Activated CD4-positive, alpha-beta T cell treated with anti-CD3 and anti-CD28 coated beads for 36 hours (primary cell): ENCODE results near the gene RHOBTB3. TPM values are rescaled to one million over a fixed set of nuclear protein-coding genes. Genes with fewer than 3 reads are reported as not detected.

Source experiments
- ATAC-seq: fragments of 200-7000 bp; cut with Tn5 transposase; one replicate; pipeline ENCODE4 v1.10.0; 2021; ENCODE audit warnings: mild to moderate bottlenecking, moderate library complexity
- CTCF ChIA-PET: fragments of 350-600 bp; sonication (Branson Sonifier 250); formaldehyde crosslinking; loops from one replicate; lab custom pipeline; 2021; ENCODE audit warnings: antibody characterized with exemption; lab: Charles Lee
- POLR2A ChIA-PET: fragments of 350-600 bp; sonication (Branson Sonifier 250); formaldehyde crosslinking; loops from one replicate; lab custom pipeline; 2021; ENCODE audit warnings: antibody characterized with exemption, inconsistent platforms; lab: Charles Lee
- DNase-seq: peaks from one replicate; pipeline ENCODE4 v3.0.0-alpha.2; 2020
- H3K27ac Mint-ChIP-seq: one replicate; pipeline ENCODE4 v1.8.0; 2021; ENCODE audit warnings: mixed read lengths
- H3K27me3 Mint-ChIP-seq: one replicate; pipeline ENCODE4 v1.8.0; 2021; ENCODE audit warnings: mixed read lengths
- H3K36me3 Mint-ChIP-seq: one replicate; pipeline ENCODE4 v1.8.0; 2021; ENCODE audit warnings: low read depth, mixed read lengths
- H3K4me1 Mint-ChIP-seq: one replicate; pipeline ENCODE4 v1.8.0; 2021; ENCODE audit warnings: mixed read lengths
- H3K4me3 Mint-ChIP-seq: one replicate; pipeline ENCODE4 v1.8.0; 2021; ENCODE audit warnings: mild to moderate bottlenecking, moderate library complexity, mixed read lengths
- H3K9me3 Mint-ChIP-seq: one replicate; pipeline ENCODE4 v1.8.0; 2021; ENCODE audit warnings: low read depth, mixed read lengths
- intact Hi-C, 2 experiments: fragments of 100-400 bp; cut with DNase I in 1 of 2; cut with micrococcal nuclease in 1 of 2; formaldehyde crosslinking; loops; one replicate each; pipeline versions ENCODE4 v1.14.2 to v1.15.1; 2022 to 2024; cut with DNase I, micrococcal nuclease
- total RNA-seq, 2 experiments: library from RNA; stranded (reverse); gene quantifications; one replicate each; pipeline ENCODE4 v1.2.3, GENCODE V29; 2021

RHOBTB3 gene
- total RNA-seq, 2 experiments from 2014 or later: 3.3 to 3.5 TPM

DNA sequence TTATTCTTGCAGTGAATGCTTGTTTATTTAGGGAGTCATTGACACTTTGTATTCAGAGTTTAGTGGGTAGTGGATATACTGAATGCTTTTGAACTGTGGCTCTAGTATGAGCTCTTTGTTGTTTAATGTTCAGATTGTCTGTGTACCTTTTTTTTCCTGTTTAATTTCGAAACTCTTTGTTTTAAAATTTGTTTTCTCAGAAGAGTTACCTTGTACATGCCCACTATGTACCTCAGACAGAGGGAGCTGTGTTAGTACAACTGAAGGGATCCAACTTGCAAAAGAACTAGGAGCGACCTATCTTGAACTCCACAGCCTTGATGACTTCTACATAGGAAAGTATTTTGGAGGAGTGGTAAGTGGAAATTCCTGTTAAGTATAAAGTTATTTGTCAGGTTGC lies 17.0 kb downstream of the RHOBTB3 start:
- Mint-ChIP-seq H3K27ac (no peak overlapping the region), H3K4me1 (peaks cover 13% of the 10 kb centered on the region), H3K27me3 (no peaks in the 10 kb centered on the region), H3K36me3 (no peaks in the 10 kb centered on the region), H3K9me3 (no peaks in the 10 kb centered on the region), H3K4me3 (no peak overlapping the region)
- intact Hi-C loops: loop anchor here in 1 of 2 experiments (5.0 kb wide), 1 partner anchor 1131 kb away; the partner anchor contains the start of genes KIAA0825 and SLF1
- DNase-seq (no peak), ATAC-seq (no peak)
- CTCF ChIA-PET: interaction anchor here (1.3 kb wide), 1 partner anchor 10 kb away, joined by 4 read pairs; no protein-coding TSS in a partner anchor
- POLR2A ChIA-PET: interaction anchor here (0.7 kb wide), 1 partner anchor 65 kb away, joined by 4 read pairs; no protein-coding TSS in a partner anchor

DNA sequence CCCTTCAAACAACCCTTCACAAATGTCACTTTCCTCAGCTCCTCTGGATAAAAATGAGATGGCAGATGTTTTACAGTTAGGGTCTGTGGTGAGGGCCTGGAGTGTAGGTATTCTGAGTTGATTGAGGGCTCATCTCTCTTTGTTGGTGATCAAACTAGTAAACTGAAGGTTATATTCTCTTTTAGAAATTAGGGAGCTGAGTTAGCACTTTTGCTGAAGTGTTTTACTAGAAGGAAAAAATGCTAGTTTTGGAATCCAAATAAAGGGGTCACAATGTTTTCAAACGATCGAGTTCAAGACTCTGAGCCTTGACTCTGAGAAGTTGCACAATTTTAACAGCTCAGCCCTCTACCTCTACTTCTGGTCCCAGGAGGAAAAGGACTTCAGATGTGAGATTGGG lies 23.4 kb downstream of the RHOBTB3 start:
- H3K4me1 Mint-ChIP-seq: peaks cover 2% of the 10 kb centered on the region
- POLR2A ChIA-PET: no interaction called here
- intact Hi-C loops: no loop called here
- H3K27ac Mint-ChIP-seq: no peak overlapping the region
- CTCF ChIA-PET: interaction anchor here (0.9 kb wide), 1 partner anchor 13 kb away, joined by 3 read pairs; no protein-coding TSS in a partner anchor
- no peaks in the 10 kb centered on the region for H3K36me3 Mint-ChIP-seq
- DNase-seq (no peak), ATAC-seq (no peak)
- no peak overlapping the region for H3K4me3 Mint-ChIP-seq
- H3K9me3 Mint-ChIP-seq: no peaks in the 10 kb centered on the region
- no peaks in the 10 kb centered on the region for H3K27me3 Mint-ChIP-seq

DNA sequence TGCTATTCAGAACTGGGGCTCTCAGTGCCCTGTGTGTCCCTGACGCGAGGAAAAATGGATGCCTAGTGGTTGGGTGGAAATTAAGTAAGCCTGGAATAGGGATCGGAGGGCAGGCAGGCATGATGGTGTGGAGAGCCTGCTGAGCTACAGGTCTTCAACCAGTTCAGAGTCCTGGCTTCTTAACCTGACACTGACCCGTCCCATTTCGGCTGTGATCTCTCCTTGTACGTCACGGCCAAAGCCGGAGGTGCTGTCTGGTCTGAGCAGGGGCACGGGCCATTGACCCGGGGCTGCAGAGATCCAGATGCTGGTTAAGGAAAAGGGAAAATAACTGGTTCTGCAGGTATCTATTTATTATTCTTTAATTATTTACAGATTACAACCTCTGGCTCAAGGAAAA lies 27.9 kb downstream of the RHOBTB3 start:
- POLR2A ChIA-PET: no interaction called here
- no peaks in the 10 kb centered on the region for H3K36me3 Mint-ChIP-seq
- no peaks in the 10 kb centered on the region for H3K27me3 Mint-ChIP-seq
- H3K9me3 Mint-ChIP-seq: no peaks in the 10 kb centered on the region
- no peak overlapping the region for H3K27ac Mint-ChIP-seq
- H3K4me1 Mint-ChIP-seq: peaks cover 27% of the 10 kb centered on the region
- H3K4me3 Mint-ChIP-seq: no peak overlapping the region
- intact Hi-C loops: no loop called here
- CTCF ChIA-PET: interaction anchor here (0.6 to 1.6 kb wide), 5 partner anchors 10 to 791 kb away, joined by 3 to 6 read pairs (median 4); no protein-coding TSS in a partner anchor
- no peak for DNase-seq
- ATAC-seq: no peak

DNA sequence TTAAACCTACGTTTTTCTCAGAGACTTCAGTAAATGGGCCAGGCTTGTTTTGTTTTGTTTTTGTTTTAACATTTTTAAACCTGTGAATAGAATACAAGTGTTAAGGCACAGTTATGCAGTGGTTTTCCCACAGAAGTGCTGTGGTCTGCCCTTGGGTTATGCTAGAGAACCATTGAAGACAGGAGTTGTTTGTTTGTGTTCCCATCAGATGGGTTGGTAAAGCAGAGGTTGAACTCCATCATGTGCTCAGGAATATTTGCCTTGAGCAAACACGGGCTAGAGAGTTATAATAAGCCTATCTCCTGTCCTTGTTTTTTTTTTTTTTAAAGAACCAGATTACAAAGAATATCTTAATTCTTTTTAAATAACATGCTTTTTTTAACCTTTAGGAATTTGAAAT lies 28.5 kb downstream of the RHOBTB3 start:
- H3K36me3 Mint-ChIP-seq: no peaks in the 10 kb centered on the region
- peaks cover 27% of the 10 kb centered on the region for H3K4me1 Mint-ChIP-seq
- H3K4me3 Mint-ChIP-seq: no peak overlapping the region
- ChIA-PET CTCF (interaction anchor here (0.7 to 1.6 kb wide), 7 partner anchors 9 to 1158 kb away, joined by 3 to 6 read pairs (median 4); no protein-coding TSS in a partner anchor), POLR2A (interaction anchor here (0.6 kb wide), 1 partner anchor 75 kb away, joined by 3 read pairs; no protein-coding TSS in a partner anchor)
- DNase-seq (no peak), ATAC-seq (no peak)
- intact Hi-C loops: loop anchor here (1.0 to 5.0 kb wide), 6 partner anchors 27 to 113 kb away; partner anchors contain the start of gene RFESD (in 2 of the 2)
- H3K9me3 Mint-ChIP-seq: no peaks in the 10 kb centered on the region
- H3K27me3 Mint-ChIP-seq: no peaks in the 10 kb centered on the region
- no peak overlapping the region for H3K27ac Mint-ChIP-seq

DNA sequence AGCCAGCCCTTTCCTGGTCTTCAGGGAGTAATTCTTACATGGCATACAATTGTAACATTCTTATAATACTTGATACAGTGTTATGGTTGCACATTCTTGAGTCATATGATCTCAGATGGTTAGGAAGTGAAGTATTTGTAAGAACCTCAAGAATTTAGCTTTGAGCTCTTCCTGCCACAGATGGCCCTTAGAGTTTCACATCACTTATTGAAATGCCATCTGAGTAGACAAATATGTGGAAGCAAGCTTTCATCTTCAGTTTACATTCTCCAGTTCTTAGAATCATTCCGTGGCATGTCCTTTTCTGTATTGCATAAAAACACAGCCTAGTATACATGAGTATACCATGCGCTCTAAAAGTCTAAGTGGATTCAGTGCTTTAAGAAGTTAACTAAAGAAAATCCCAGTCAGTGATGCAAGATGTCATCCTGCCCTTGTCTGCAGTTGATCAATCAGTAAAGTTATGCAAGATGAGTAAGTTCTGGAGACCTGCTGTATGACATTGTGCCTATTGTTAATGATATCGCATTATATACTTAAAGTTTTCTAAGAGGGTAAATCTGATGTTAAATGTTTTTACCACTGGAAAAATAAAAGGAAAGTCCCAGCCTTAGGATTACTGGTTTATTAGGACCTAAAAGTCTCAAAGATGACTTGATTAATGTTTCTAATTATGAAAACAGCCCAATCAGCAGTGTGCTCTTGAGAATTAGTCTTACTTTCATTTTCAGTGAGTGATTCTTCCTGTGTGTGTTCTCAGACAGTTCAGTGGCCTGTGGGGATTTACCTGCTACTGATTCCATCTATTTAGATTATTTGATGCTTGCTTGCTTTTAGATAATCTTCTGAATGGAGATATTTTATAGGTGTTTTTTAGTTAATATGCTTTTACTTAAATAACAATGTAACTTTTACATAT lies 29.4 kb downstream of the RHOBTB3 start:
- CTCF ChIA-PET: interaction anchor here (0.7 to 1.6 kb wide), 6 partner anchors 8 to 1157 kb away, joined by 3 to 6 read pairs (median 4); no protein-coding TSS in a partner anchor
- H3K36me3 Mint-ChIP-seq: no peaks in the 10 kb centered on the region
- peak overlapping the region; percentile 69 for H3K27ac Mint-ChIP-seq
- peak overlapping the region; percentile 52 for H3K4me3 Mint-ChIP-seq
- DNase-seq (peak; percentile 29), ATAC-seq (peak; percentile 91)
- H3K4me1 Mint-ChIP-seq: peaks cover 27% of the 10 kb centered on the region
- intact Hi-C loops: loop anchor here (1.0 to 5.0 kb wide), 6 partner anchors 28 to 114 kb away; partner anchors contain the start of gene RFESD (in 2 of the 2)
- POLR2A ChIA-PET: interaction anchor here (0.6 kb wide), 1 partner anchor 75 kb away, joined by 3 read pairs; no protein-coding TSS in a partner anchor
- H3K9me3 Mint-ChIP-seq: no peaks in the 10 kb centered on the region
- H3K27me3 Mint-ChIP-seq: no peaks in the 10 kb centered on the region

DNA sequence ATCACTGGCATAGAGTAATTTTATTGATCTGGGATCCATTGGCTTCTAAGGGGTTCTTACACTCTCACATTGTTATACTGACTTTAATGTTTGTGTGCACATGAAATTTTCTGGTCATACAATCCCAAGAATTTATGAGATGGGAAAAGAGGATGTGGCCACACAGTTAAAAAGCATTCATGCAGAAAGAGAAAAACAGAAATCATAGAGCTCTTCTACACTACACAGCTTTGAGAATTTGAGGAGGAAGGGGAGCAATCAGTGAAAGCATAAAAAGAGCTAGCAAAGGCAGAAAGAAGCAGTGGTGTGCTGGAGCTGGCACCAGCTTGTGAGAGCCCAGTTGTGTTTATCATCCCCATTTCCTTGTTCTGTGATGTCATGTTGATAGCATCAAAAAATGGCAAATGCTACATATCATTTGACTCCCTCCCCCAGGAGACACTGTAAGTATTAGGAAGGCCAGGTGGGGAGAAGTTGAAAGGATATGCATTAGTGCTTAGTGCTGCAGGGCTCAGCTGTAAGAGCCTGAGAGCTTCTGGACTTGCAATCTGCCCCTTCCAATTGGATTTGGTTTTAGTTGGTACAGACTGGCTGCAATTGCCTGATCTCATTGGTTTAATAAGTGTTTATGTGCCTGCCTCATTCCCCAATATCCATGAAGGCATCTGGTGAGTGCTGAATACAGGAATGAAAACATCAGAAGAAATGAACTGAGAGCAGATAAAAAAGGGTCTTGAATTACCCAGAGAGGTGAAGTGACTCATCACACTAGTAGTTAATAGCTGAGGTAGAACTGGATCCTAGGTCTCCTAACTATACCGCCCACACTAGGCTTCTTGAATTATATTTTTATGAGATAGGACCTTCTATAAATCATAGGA lies 30.9 kb downstream of the RHOBTB3 start:
- no peaks in the 10 kb centered on the region for H3K36me3 Mint-ChIP-seq
- peaks cover 27% of the 10 kb centered on the region for H3K4me1 Mint-ChIP-seq
- ChIA-PET CTCF (interaction anchor here (0.6 to 2.4 kb wide), 3 partner anchors 9 to 98 kb away, joined by 4 to 11 read pairs (median 4); no protein-coding TSS in a partner anchor), POLR2A (interaction anchor here (0.6 kb wide), 1 partner anchor 100 kb away, joined by 3 read pairs; no protein-coding TSS in a partner anchor)
- no peaks in the 10 kb centered on the region for H3K27me3 Mint-ChIP-seq
- no peak overlapping the region for H3K27ac Mint-ChIP-seq
- no peaks in the 10 kb centered on the region for H3K9me3 Mint-ChIP-seq
- ATAC-seq (no peak), DNase-seq (no peak)
- intact Hi-C loops: loop anchor here (2.0 to 5.0 kb wide), 5 partner anchors 29 to 115 kb away; partner anchors contain the start of gene RFESD (in 2 of the 2)
- H3K4me3 Mint-ChIP-seq: no peak overlapping the region

DNA sequence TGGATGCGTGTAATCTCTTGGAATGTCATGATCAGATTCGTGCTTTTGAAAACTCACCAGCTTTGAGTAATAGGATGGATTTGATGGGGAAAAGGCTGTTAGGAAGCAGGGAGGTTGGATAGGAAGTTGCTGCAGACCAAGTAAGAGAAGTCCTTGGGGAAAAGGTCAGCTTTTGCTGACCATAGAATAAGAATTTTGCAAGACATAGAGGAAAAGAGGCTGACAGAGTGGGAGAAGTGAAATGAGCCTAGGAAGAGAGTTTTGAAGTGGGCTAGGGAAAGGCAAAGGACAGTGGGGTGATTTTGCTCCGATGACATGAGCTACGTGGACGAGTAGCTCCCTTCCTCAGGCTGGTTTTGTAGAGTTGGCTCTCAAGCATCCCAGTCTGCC lies 31.5 kb downstream of the RHOBTB3 start:
- Mint-ChIP-seq H3K36me3 (no peaks in the 10 kb centered on the region), H3K9me3 (no peaks in the 10 kb centered on the region), H3K4me1 (peaks cover 27% of the 10 kb centered on the region), H3K4me3 (no peak overlapping the region), H3K27me3 (no peaks in the 10 kb centered on the region), H3K27ac (no peak overlapping the region)
- no peak for DNase-seq
- POLR2A ChIA-PET: no interaction called here
- CTCF ChIA-PET: interaction anchor here (0.7 to 2.4 kb wide), 3 partner anchors 8 to 98 kb away, joined by 3 to 11 read pairs (median 4); no protein-coding TSS in a partner anchor
- no peak for ATAC-seq
- intact Hi-C loops: loop anchor here (5.0 kb wide), 1 partner anchor 100 kb away; no protein-coding TSS in a partner anchor

DNA sequence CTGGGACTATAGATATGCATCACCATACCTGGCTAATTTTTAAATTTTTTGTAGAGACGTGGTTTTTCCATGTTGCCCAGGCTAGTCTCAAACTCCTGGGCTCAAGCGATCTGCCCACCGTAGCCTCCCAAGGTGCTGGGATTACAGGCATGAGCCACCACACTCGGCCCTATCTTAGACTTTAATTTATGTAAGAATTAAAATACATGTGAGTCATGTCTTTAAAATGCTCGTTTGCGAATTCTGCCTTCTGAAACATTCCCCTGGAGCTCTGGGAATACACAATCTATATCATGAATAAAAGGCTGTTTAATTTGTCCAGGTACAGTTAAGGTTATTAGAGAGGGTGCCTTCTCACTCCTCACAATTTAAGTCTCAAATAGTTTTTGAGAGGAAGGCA lies 32.8 kb downstream of the RHOBTB3 start:
- H3K9me3 Mint-ChIP-seq: no peaks in the 10 kb centered on the region
- ChIA-PET CTCF (interaction anchor here (0.6 to 2.4 kb wide), 3 partner anchors 17 to 26 kb away, joined by 3 to 11 read pairs (median 4); no protein-coding TSS in a partner anchor), POLR2A (no interaction called here)
- no peaks in the 10 kb centered on the region for H3K27me3 Mint-ChIP-seq
- H3K4me3 Mint-ChIP-seq: no peak overlapping the region
- H3K27ac Mint-ChIP-seq: no peak overlapping the region
- ATAC-seq (no peak), DNase-seq (no peak)
- intact Hi-C loops: loop anchor here (5.0 kb wide), 1 partner anchor 102 kb away; no protein-coding TSS in a partner anchor
- peaks cover 27% of the 10 kb centered on the region for H3K4me1 Mint-ChIP-seq
- H3K36me3 Mint-ChIP-seq: no peaks in the 10 kb centered on the region

DNA sequence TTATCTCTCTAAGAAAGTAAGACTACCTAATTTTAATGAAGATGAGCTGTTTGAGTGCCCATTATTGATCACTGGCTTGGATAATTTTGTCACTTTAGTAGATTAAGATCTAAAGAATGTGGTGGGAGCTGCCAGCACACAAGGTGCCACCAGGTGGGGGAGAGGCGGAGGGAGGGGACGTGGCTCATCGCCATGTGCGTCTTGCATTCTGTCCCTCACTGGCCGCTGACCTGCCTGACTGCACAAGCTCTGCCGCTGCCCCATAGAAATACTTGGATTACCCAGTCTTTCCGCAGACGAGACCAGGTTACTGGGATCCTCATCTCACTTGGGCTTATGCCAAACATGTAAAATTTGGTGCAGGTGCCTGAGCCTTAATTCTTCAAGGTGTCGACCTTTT lies 37.6 kb downstream of the RHOBTB3 start:
- ChIA-PET CTCF (interaction anchor here (1.1 to 6.5 kb wide), 4 partner anchors 8 to 80 kb away, joined by 3 to 68 read pairs (median 4); no protein-coding TSS in a partner anchor), POLR2A (no interaction called here)
- no peaks in the 10 kb centered on the region for H3K36me3 Mint-ChIP-seq
- H3K27ac Mint-ChIP-seq: no peak overlapping the region
- ATAC-seq: no peak
- no peaks in the 10 kb centered on the region for H3K27me3 Mint-ChIP-seq
- no peaks in the 10 kb centered on the region for H3K9me3 Mint-ChIP-seq
- H3K4me3 Mint-ChIP-seq: no peak overlapping the region
- intact Hi-C loops: no loop called here
- H3K4me1 Mint-ChIP-seq: no peaks in the 10 kb centered on the region
- no peak for DNase-seq

DNA sequence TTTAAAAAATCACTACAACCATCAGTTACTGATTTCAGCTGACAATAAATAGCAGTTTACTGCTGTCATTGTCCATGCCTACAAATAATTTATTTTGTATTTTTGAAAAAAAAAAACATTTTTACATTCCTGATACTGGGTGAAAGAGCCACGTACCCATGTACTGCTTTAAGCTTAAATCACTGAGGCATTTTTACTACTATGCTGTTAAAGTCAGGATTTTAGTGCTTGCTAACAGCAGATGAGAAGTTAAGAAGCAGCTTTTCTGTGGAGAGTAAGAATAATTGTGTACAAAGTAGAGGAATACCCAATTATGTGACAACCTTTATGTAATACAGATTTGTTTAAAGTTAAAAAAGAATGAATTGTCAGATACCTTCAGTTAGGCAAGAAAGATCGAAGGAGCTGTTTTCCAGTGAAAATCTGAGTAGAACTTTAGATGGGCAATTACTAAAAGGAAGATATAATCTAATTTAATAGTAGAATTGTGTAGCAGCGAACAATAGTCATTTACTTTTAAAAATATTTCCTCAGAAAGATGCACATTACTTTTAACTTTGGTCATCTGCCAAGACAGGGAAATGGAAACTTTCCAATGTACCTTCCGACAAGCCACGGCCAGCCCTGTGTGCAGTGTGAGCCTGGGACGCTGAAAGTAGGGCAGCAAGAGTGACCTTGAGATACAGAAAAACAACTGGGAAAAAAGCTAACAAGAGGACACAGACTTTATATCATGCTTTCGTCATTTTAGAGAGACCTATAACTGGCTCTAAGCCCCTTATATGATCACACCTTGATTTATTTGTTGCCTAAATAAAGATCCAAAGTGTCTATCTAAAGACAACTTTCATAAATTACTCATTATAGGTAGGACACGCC lies 39.9 kb downstream of the RHOBTB3 start:
- no peaks in the 10 kb centered on the region for H3K9me3 Mint-ChIP-seq
- intact Hi-C loops: no loop called here
- no peaks in the 10 kb centered on the region for H3K36me3 Mint-ChIP-seq
- no peak overlapping the region for H3K4me3 Mint-ChIP-seq
- no peaks in the 10 kb centered on the region for H3K4me1 Mint-ChIP-seq
- CTCF ChIA-PET: interaction anchor here (0.7 to 6.5 kb wide), 4 partner anchors 9 to 107 kb away, joined by 3 to 68 read pairs (median 4); no protein-coding TSS in a partner anchor
- POLR2A ChIA-PET: no interaction called here
- ATAC-seq (no peak), DNase-seq (no peak)
- no peak overlapping the region for H3K27ac Mint-ChIP-seq
- no peaks in the 10 kb centered on the region for H3K27me3 Mint-ChIP-seq
